SU-DHL-6 (cell line): Measurements from ENCODE around the gene KRT222.

ENCODE experiments used
- EZH2phosphoT487 ChIP-seq: fragments of 200-600 bp; sonication (generic), shearing (Covaris generic); conservative IDR thresholded peaks from 2 replicates; pipeline ENCODE4 v1.6.1; 2018; ENCODE audit warnings: mild to moderate bottlenecking, antibody characterized with exemption, low read length, moderate library complexity, mixed read lengths
- TF ChIP-seq, protein P1 (sequence below): fragments of 200-600 bp; sonication (generic); IDR thresholded peaks from one replicate; pipeline ENCODE4 v1.5.1; 2017; ENCODE audit warnings: antibody characterized with exemption, mild to moderate bottlenecking, low read length, moderate library complexity; ENCODE audit not compliant: insufficient read depth, poor library complexity, severe bottlenecking

DNA sequence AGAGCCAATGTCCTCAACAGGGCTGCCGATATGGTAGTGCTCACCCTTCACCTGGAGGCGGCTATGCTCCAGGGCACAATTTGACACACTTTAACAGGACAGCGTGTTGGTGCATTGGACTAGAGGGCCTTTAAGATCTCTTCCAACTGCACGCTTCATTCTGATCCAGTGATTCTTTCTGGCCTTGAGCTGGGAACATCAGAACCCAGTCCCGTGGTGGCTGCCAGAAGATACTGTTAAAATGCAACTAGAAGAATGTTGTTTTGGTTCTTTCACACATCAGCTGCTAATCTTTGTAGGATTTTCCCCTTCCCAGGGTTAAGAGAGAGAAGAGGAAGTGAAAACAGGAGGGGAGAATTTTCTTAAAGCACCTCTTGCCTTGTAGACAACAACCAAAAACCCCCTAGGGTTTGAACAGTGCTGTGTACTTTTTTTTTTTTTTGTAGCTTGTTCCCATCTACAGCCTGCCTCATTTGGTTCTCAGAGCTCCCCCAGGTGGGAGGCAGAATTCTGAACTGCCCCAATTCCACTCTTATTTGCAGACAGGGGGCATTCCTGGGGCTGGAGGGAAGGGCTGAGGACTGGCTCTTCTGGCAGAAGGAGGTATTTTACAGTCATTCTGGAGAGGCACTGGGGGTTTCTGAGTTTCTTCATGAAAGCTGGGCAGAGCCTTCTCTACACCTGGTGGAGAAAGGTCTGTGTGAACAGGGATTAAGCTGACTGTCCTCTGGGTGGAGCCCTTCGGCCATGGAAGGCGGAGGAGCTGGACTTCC is 49.7 kb downstream of the KRT222 start:
- TF ChIP-seq, protein P1, sequence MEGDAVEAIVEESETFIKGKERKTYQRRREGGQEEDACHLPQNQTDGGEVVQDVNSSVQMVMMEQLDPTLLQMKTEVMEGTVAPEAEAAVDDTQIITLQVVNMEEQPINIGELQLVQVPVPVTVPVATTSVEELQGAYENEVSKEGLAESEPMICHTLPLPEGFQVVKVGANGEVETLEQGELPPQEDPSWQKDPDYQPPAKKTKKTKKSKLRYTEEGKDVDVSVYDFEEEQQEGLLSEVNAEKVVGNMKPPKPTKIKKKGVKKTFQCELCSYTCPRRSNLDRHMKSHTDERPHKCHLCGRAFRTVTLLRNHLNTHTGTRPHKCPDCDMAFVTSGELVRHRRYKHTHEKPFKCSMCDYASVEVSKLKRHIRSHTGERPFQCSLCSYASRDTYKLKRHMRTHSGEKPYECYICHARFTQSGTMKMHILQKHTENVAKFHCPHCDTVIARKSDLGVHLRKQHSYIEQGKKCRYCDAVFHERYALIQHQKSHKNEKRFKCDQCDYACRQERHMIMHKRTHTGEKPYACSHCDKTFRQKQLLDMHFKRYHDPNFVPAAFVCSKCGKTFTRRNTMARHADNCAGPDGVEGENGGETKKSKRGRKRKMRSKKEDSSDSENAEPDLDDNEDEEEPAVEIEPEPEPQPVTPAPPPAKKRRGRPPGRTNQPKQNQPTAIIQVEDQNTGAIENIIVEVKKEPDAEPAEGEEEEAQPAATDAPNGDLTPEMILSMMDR = peak; percentile 36
- TF ChIP-seq EZH2phosphoT487 = no peak
